C1 segment of cervical spinal cord (tissue), 14 donors: ENCODE results near the gene MS4A7.
"Not testable (repeated sequence)": the region's sequence is repeated elsewhere in the genome, so short reads cannot be mapped to it uniquely, and the experiment has no call there.

ENCODE experiments used
- DNase-seq, 14 donors: peaks; one replicate each; lab custom pipeline; 2025; lab: John Stamatoyannopoulos, UW

MS4A7 gene, protein sequence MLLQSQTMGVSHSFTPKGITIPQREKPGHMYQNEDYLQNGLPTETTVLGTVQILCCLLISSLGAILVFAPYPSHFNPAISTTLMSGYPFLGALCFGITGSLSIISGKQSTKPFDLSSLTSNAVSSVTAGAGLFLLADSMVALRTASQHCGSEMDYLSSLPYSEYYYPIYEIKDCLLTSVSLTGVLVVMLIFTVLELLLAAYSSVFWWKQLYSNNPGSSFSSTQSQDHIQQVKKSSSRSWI

DNA sequence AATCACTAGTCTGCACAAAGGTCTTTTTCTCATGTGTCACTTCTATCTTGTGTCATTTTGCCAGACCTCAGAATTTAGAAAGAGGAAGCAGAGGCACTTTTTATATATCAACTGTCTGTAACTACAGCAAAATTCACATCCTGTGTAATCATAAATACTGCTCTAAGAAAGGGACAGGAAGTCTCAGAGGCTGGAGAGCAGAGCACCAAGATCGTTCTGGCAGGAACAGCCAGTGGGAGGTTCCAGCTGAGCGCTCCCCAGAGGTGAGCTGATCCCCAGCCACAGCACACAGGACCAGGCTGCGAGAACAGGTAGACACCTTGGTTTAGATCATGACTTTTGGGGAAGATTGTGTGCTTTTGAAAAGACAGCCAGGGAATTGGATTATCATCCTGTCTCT, at the start of gene MS4A7:
MS4A7 (plus strand) TSS at position 179 of the 400 bp plus-strand sequence. CDS start 4,610 bp downstream, outside the sequence.
- peak in 3 of 14 donors; percentile 6 to 35 (median 14) for DNase-seq

- no peak for DNase-seq
These were observed 45.5 kb upstream of the MS4A7 start for GRCh38 chr11:60332846-60333245.

DNA sequence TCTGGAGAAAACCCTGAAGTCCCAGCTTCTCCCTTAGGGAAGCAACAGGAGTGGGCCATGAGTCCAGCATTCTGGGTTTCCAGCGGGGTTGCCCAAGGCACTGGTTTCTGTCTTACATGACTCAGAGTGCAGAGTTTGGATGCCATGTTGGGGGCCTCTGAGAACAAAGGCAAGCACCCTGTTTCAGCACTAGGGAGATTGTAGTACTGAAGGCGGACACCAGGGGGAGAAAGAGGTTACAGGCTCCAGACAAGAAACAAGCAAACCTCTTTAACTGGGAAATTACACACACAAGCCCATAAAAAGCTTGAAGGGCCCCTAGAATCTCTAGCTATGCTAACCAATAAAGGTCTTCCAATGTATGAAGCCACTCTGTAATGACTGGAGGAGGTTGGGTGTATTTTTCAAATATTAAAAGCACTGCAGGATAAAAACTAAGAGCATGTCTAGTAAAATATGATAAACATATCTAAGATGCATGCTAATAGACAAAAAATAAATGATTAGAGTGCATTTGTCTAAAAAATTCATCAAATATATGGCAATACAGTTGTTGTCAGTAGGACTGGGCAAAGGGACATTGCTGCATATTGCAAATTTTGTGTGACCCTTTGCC, 44.2 kb upstream of the MS4A7 start:
- DNase-seq, result peak in 7 of 14 donors; percentile 7 to 32 (median 22)

DNA sequence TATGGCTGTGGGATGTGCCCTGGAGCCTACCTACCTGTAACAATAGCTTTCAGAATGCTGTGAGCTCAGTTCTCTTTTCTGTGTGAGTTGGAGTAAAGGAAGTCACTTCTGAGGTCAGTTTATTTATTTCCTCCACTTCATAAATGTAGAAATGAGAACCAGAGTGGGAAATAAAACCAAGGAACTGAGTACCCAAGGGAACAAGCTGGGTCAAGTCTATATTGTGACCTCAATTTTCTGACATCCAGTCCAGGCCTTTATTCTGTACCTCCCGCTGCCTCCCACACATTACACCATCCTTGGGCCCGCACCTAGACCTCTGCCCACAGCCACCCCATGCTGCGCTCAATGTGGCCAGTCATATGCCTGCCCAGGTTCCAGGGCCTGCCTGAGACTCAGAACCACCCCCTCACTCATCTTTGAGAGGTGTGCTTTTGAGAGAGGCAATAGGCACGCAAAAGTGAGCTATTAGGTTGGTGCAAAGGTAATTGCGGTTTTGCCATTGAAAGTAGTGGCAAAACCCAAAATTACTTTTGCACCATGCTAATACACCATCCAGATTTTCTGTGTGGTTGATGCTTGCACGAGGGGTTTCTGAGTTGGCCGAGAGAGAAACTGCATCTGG, 41.5 kb upstream of the MS4A7 start:
- no peak for DNase-seq

GRCh38 chr11:60338053-60338452, 40.3 kb upstream of the MS4A7 start:
- DNase-seq, result no peak

DNA sequence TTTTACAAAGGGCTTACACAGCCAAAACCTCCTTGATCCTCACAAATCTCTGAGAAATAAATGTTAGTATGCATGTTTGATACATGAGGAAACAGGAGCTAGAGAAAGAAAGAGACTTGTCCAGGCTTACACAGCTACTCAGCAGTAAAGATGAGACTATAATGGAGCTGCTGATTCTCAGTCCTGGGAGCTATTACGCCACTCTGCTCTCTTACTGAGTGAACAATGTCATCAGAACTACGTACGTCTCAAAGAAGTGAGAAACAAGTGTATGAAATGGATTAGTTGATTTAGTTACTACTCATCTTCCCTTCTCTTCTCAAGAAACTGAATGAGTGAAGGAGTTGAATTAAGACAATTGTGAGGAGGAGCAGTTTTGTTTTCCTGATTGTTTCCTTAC, 39.0 kb upstream of the MS4A7 start:
- no peak for DNase-seq

GRCh38 chr11:60343094-60343704, 35.1 kb upstream of the MS4A7 start:
- DNase-seq, result no peak

- DNase-seq, result peak in 1 of 14 donors; percentile 64
These were observed 34.2 kb upstream of the MS4A7 start for GRCh38 chr11:60344146-60344545.

DNA sequence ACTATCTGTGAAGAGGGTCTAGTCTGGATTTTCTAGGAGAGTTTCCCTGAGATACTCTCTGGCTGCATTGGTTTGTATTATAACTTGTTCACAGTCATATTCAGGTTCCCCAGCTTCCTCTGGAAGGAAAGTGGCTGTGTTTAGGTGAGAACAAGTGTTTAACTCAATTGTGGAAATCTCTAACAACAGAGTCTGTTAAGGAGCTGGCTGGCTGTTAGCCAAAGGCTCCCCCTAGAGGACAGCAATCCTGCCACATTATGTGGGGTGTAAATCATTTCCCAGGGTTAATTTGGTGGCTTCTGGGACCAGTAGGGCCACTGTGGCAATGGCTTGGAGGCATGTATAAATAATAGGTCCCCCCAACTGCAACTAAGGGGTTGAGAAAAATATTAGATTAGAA, 32.8 kb upstream of the MS4A7 start:
- DNase-seq, result peak in 1 of 14 donors; percentile 1

- no peak for DNase-seq
These were observed 31.1 kb upstream of the MS4A7 start for GRCh38 chr11:60347084-60347797.

DNA sequence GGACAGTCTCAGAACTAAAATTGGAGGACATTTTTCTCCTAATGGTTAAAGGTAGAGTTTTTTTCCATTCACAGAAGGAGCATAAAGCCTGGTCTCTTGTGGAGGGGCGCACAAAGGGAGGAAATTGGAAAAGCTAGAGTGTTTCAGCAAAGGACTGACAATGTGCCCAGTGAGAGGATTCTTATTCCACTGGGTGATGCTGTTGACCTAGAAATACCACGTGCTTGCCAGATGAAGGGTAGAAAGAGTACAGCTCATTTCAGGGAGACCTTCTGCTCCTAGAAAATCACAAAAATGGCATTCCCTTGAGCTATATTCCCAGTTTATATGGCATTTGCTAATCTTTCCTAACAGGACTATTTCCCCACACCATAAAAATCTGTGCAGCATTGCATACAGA, 30.2 kb upstream of the MS4A7 start:
- DNase-seq, result no peak

GRCh38 chr11:60349990-60350389, 28.3 kb upstream of the MS4A7 start:
- no peak for DNase-seq

DNA sequence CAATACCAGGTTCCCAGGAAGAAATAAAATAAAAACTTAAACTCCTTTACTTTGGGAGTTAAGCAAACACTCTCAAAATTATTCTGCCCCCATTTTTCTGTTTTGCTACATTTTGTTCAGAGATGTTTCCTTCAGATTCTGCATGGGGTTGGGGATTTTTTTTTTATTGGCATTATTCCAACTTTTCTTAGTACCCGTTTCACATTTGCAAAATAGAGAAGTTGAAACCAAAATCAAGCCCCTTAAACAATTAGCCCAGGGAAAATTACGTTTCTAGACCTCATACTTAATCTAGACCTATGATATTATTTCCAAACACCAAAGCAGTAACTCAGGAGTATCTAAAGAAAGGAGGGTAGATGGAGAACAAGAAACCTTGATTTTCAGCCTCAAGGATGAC, 20.6 kb upstream of the MS4A7 start:
- DNase-seq, result no peak

DNA sequence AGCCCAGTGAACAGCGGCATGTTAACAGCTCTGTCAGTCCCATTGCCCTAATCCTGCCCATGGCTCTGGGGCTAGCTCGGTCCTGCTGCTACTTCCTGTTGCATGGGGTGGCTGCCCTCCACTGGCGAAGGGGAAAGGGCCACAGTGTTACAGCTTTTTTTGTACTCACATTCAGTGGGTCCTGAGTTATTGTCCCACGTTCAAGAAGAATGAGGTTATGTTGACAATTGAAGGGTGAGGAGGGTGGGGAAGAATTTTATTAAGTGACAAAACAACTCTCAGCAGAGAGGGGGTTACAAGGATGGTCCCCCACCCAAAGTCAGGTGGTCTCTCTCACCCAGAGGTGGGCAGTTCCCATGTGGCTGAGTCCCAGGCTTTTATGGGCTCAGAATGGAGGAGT, 17.7 kb upstream of the MS4A7 start:
- DNase-seq, result no peak

DNA sequence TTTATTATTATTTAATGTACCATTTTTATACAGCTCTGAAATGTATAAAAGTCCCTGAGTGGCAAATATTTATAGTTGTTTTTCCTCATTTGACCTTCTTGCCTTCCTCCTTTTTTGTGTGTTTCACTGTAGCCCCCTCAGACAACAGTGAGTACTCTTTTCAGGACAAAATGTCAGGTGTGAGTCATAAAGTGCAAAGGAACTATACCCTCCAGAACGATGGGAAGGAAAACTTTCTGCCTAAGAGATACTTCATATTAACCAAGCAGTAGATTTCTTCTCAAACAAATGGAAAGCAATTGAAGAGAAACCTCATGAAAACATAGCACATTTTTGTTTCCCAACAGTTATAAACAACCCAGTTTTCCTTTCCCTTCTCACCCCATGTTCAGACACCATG, 16.1 kb upstream of the MS4A7 start:
- no peak for DNase-seq

DNA sequence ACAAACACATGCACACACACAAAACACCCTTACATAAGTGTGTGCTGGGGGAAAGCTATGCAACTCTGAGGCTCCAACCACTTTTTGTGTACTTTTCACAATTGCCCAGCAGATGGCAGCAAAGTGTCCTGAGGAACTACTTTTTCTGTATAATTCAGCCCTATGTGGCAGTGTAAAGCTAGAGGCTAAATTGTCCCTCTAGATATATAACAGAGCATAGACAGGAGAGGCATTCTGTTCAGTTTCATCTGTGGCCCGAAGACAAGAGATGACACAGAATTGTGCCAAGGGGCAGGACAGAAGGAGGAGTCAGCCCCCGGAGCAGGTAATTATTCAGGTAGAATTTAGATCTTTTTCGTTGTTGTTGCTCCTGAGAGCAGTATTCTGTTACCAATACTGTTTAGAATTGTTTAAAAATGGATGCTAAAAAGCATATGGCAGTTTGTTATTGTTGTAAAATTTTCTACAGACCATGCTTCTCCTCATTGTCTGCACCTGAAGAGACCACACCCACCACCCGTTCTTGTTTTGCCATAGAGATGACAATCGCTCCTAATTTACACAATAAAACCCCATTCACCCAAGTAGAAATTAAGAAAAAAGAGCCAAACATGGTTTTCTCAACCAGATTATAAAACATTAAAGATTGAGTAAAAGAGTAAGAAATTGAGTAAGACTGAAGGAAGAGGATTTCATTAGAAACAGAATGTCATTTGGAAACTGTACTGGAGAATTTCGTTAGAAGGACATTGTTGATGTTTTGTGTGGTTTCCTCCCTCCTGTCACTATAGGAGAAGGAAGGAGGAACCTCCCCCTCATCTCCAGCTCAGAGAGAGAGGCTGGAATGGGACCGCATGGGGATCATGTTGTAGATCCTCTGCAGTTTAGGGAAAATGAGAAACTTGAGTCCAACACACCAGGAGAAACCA, 14.5 kb upstream of the MS4A7 start:
- peak in 8 of 14 donors; percentile 8 to 58 (median 22) for DNase-seq

DNA sequence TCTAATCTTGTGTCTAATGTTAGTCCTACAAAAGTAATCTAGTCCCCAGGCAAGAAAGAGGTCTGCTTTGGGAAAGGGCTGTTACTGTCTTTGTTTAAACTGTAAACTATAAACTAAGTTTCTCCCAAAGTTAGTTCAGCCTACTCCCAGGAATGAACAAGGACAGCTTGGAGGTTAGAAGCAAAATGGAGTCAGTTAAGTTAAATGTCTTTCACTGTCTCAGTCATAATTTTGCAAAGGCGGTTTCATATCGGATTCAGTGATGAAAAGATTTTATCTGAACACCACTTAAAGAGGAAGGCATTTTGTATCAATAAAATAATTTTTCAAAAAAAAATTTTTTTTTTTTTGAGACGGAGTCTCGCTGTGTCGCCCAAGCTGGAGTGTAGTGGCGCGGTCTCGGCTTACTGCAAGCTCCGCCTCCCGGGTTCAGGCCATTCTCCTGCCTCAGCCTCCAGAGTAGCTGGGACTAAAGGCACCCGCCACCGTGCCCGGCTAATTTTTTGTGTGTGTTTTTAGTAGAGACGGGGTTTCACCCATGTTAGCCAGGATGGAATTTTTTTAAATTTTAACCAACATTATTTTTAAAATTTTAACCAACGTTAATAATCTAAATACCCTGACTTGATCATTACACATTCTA, 11.9 kb upstream of the MS4A7 start:
- DNase-seq, result not testable (repeated sequence)

- DNase-seq, result no peak
These were observed 11.3 kb upstream of the MS4A7 start for GRCh38 chr11:60367009-60367408.

DNA sequence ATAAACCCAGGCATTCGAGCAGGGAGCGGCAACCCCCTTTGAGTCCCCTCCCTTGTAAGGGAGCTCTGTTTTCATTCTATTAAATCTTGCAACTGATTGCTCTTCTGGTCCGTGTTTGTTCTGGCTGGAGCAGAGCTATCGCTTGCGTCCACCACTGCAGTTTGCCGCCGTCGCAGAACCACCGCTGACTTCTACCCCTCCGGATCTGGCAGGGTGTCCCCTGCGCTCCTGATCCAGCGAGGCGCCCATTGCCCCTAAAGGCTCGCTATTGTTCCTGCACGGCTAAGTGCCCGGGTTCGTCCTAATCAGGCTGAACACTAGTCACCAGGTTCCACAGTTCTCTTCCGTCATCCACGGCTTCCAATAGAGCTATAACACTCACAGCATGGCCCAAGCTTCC, 10.4 kb upstream of the MS4A7 start:
- DNase-seq, result no peak

GRCh38 chr11:60370252-60370810, 8.0 kb upstream of the MS4A7 start:
- DNase-seq, result no peak
